Measurements from ENCODE around the gene SPTBN2. TPM values are rescaled to one million over a fixed set of nuclear protein-coding genes. Genes with fewer than 3 reads are reported as not detected.

Gene SPTBN2
- total RNA-seq, 1 donor from 2014 or later: 3.2 TPM

DNA sequence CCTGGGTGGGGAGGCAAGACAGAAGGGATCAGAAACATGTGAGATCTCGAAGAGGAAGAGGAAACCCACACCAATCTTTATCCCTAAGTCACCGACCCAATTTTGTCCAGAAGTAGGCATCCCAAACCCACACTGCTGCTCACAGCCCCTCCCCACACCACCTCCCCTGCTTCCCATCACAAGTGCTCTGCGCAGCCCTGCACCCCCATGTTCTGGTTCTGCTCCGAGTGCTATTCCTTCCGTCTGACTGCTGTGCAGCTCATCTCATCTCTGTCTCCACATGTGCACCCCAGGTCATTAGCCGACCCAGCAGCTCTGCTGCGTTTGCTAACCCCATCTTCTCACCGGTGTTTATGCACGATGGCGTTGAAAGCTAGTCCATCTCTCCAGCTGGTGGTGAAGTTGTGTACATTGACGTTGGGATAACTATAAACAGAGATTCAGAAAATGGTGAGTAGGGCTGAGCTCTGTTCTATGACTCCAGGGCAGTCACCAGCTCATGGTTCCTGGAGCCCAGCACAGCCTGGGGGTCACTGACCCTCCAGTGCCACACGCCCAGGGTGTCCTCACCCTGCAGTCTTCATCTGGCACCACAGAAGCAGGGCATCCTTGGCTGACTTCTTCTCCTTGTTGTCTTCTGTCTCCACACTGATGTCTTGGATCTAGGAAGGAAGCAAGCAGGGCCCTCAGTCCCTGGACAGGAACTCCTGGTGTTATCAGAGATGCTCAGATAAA lies 15.1 kb downstream of the SPTBN2 start:
- Histone ChIP-seq H3K4me3 (no peak overlapping the region), H3K9me3 (no peaks in the 10 kb centered on the region), H3K27me3 (no peaks in the 10 kb centered on the region), H3K4me1 (no peaks in the 10 kb centered on the region), H3K36me3 (no peaks in the 10 kb centered on the region), H3K27ac (no peak overlapping the region)
- TF ChIP-seq, protein P1, sequence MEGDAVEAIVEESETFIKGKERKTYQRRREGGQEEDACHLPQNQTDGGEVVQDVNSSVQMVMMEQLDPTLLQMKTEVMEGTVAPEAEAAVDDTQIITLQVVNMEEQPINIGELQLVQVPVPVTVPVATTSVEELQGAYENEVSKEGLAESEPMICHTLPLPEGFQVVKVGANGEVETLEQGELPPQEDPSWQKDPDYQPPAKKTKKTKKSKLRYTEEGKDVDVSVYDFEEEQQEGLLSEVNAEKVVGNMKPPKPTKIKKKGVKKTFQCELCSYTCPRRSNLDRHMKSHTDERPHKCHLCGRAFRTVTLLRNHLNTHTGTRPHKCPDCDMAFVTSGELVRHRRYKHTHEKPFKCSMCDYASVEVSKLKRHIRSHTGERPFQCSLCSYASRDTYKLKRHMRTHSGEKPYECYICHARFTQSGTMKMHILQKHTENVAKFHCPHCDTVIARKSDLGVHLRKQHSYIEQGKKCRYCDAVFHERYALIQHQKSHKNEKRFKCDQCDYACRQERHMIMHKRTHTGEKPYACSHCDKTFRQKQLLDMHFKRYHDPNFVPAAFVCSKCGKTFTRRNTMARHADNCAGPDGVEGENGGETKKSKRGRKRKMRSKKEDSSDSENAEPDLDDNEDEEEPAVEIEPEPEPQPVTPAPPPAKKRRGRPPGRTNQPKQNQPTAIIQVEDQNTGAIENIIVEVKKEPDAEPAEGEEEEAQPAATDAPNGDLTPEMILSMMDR (IDR thresholded peaks at IDR 0.05): no peak
- intact Hi-C loops (cut with DNase I): no loop called here
- DNase-seq (ENCODE audit: low spot score in 2 of 2): no peak

DNA sequence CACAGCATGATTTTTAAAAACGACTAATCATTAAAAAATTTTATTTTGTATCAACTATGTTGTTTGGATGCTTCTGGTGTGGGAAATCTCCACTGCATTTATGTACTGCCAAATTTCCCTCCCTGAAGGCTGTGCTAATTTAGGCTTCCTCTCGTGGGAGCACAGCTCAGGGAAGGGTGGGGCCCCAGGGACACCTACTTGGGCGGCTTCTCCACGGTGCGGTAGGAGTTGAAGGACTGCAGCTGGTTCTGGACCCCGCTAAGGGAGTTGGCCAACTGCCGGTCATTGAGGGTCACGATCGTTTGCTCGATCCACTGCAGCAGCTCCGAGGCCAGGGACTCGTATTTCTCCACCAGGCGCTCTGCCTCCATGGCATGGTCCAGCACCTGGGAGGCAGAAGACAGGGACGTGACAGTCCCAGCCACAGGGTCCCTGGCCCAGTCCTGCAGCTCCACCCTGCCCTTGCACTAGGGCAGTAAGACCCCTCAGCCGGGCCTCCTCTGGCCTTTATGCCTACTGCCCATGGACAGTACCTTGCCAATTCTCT lies 18.6 kb downstream of the SPTBN2 start:
- Histone ChIP-seq H3K4me3 (no peak overlapping the region), H3K36me3 (no peaks in the 10 kb centered on the region), H3K9me3 (no peaks in the 10 kb centered on the region), H3K4me1 (no peaks in the 10 kb centered on the region), H3K27me3 (no peaks in the 10 kb centered on the region), H3K27ac (no peak overlapping the region)
- intact Hi-C loops (cut with DNase I): no loop called here
- TF ChIP-seq, protein P1 (IDR thresholded peaks at IDR 0.05): no peak
- no peak for DNase-seq (ENCODE audit: low spot score in 2 of 2)

DNA sequence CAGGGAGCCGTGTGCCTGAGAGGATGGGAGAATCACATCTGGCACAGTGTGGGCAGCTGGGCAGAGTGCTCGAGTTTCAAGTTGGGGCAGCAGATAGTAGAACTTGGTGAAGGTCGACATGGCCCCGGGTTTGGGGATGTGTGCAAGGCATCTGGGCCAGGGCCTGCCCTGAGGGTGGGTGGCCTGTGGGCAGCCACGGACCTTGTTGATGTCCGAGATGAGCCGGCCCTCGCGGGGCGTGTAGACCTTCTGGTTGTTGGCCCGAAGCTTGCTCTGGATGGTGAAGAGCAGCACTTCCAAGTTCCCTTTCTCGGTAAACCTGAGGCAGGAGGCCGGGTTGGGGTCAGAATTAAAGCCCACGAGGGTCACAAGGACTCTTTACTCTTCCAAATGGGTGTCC lies 20.3 kb downstream of the SPTBN2 start:
- TF ChIP-seq, protein P1 (IDR thresholded peaks at IDR 0.05): no peak
- H3K27me3 ChIP-seq: no peaks in the 10 kb centered on the region
- no peaks in the 10 kb centered on the region for H3K9me3 ChIP-seq
- H3K4me3 ChIP-seq: no peak overlapping the region
- no peaks in the 10 kb centered on the region for H3K4me1 ChIP-seq
- H3K36me3 ChIP-seq: no peaks in the 10 kb centered on the region
- DNase-seq (ENCODE audit: low spot score in 2 of 2): no peak
- intact Hi-C loops (cut with DNase I): no loop called here
- no peak overlapping the region for H3K27ac ChIP-seq

DNA sequence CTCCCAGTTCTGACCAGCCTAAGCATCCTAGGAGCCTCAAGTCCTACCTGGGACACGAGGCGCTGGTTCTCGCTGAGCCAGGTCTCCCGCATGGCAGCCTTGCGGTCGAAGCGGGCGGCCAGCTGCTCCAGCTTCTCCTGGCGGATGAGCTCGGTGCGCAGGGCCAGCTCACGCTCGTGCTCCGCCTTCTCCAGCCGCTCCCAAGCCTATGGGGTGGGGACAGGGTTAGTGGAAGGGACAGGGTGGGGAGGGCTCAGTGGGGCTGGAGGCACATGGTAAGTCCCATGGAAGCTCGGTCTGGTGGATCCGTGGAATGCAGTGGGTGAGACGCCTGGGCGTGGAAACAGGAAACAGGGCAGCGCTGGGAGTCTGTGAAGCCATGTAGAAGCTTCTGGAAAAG lies 20.9 kb downstream of the SPTBN2 start:
- Histone ChIP-seq H3K9me3 (no peaks in the 10 kb centered on the region), H3K4me3 (no peak overlapping the region), H3K27ac (no peak overlapping the region), H3K27me3 (no peaks in the 10 kb centered on the region), H3K4me1 (no peaks in the 10 kb centered on the region), H3K36me3 (no peaks in the 10 kb centered on the region)
- intact Hi-C loops (cut with DNase I): no loop called here
- TF ChIP-seq, protein P1 (IDR thresholded peaks at IDR 0.05): no peak
- no peak for DNase-seq (ENCODE audit: low spot score in 2 of 2)

DNA sequence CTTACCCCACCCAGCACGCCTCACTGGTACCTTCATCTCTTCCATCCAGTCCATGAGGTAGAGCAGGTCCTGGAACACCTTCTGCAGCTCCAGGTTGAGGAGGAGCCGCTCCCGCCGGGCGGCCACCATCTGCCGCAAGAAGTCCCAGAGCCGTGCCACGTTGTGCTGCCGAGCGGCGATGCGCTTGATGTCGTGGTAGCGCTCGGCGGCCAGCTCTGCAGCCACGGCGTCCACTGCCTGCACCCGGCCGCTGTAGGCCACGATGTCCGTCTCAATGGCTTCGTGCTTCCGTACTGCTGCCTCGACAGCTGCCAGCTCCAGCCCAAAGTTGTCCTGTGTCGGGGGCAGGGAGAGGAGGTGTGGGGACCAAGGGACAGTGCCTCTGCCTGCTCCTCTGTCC lies 21.5 kb downstream of the SPTBN2 start:
- Histone ChIP-seq H3K9me3 (no peaks in the 10 kb centered on the region), H3K36me3 (no peaks in the 10 kb centered on the region), H3K4me1 (no peaks in the 10 kb centered on the region), H3K27ac (no peak overlapping the region), H3K4me3 (no peak overlapping the region), H3K27me3 (no peaks in the 10 kb centered on the region)
- intact Hi-C loops (cut with DNase I): no loop called here
- DNase-seq (ENCODE audit: low spot score in 2 of 2): no peak
- TF ChIP-seq, protein P1 (IDR thresholded peaks at IDR 0.05): no peak
